Measurements from ENCODE around the gene SEC14L3. TPM values are rescaled to one million over a fixed set of nuclear protein-coding genes. Genes with fewer than 3 reads are reported as not detected.

SEC14L3 gene
- total and polyA plus RNA-seq, 2 donors (not counting 3 experiments of a cell fraction or from before 2014, with no cell fraction given): not detected

GRCh38 chr22:30433773-30434172, 38.0 kb downstream of the SEC14L3 start:
- Histone ChIP-seq H3K79me2 (ENCODE audit: control insufficient read depth, insufficient read depth, low read length) (no peaks in the 10 kb centered on the region), H3K36me3 (ENCODE audit: control insufficient read depth in 2 of 2, extremely low read depth in 1 of 2, insufficient read depth in 2 of 2, low read length in 2 of 2) (peaks cover 0 to 4% of the 10 kb centered on the region in 2 experiments), H3K27ac (ENCODE audit: insufficient read depth, low read depth, low read length) (no peak overlapping the region), H3K4me2 (ENCODE audit: insufficient read depth, low read length) (no peak overlapping the region), H3K9ac (replicated peaks; ENCODE audit: extremely low read depth, insufficient read depth, low read length) (no peak overlapping the region), H2AFZ (ENCODE audit: low read depth, low read length) (no peak overlapping the region), H3K9me3 (replicated peaks; ENCODE audit: control insufficient read depth, insufficient read depth, low read length) (no peaks in the 10 kb centered on the region), H3K9me1 (replicated peaks; ENCODE audit: control insufficient read depth, extremely low read depth, insufficient read depth, low read length) (no peaks in the 10 kb centered on the region), H3K27me3 (ENCODE audit: control insufficient read depth in 2 of 2, insufficient read depth in 2 of 2, low read length in 2 of 2) (no peaks in the 10 kb centered on the region), H3K4me3 (replicated peaks in 1 of 3; ENCODE audit: insufficient read depth in 1 of 3, low read depth in 1 of 3, low read length in 3 of 3) (no peak overlapping the region), H3K4me1 (ENCODE audit: control insufficient read depth, extremely low read depth, insufficient read depth, low read length) (peaks cover 10% of the 10 kb centered on the region), H4K20me1 (replicated peaks; ENCODE audit: control insufficient read depth, extremely low read depth, insufficient read depth, low read length) (no peaks in the 10 kb centered on the region)
- CTCF ChIA-PET: interaction anchor here (1.2 to 1.7 kb wide), 3 partner anchors 8 to 52 kb away, joined by 3 to 4 read pairs (median 3); partner anchors contain the start of gene MTFP1
- DNase-seq (ENCODE audit: low read depth, low spot score): no peak
- TF ChIP-seq POLR2AphosphoS5 (IDR thresholded peaks at IDR 0.05; ENCODE audit: insufficient read depth, low read depth, low read length): no peak
- no peak for TF ChIP-seq GATA2 (IDR thresholded peaks at IDR 0.05; ENCODE audit: insufficient read depth, insufficient read length, low read depth, low read length)
- no peak for TF ChIP-seq CTCF (IDR thresholded peaks at IDR 0.05; ENCODE audit: extremely low read depth in 1 of 2, insufficient read depth in 1 of 2, low read depth in 1 of 2, low read length in 2 of 2)
- intact Hi-C loops (cut with micrococcal nuclease) (no loop called here), dilution Hi-C loops (cut with MboI; ENCODE audit: extremely low pct_ligation_motif_present, low sequenced_read_pairs) (no loop called here)
- no TSS peak for BruUV-seq (replicated peaks)
- POLR2A ChIA-PET: no interaction called here
- FAIRE-seq: no peak

DNA sequence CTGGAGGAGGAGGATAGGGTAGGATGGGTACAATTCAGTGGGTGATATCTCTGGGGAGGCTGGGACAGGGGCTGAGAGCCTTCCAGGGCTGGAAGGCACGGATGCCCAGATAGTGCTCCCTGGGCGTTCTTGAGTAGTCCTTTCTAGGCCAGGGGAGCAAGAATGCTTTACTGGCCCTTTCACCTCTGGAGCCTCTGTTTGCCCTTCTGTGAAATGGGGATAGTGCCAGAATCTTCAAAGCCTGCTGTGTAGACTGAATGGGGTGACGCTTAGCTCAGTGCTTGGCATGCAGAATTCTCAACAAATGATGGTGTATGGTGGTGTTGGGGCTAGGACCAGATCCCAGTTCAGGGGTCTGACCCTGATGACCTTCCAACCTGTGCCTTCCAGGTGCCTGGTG, 38.6 kb downstream of the SEC14L3 start:
- FAIRE-seq (no peak), DNase-seq (ENCODE audit: low read depth, low spot score) (no peak)
- Histone ChIP-seq H3K27me3 (ENCODE audit: control insufficient read depth in 2 of 2, insufficient read depth in 2 of 2, low read length in 2 of 2) (no peaks in the 10 kb centered on the region), H2AFZ (ENCODE audit: low read depth, low read length) (no peak overlapping the region), H3K79me2 (ENCODE audit: control insufficient read depth, insufficient read depth, low read length) (no peaks in the 10 kb centered on the region), H3K27ac (ENCODE audit: insufficient read depth, low read depth, low read length) (no peak overlapping the region), H3K4me3 (replicated peaks in 1 of 3; ENCODE audit: insufficient read depth in 1 of 3, low read depth in 1 of 3, low read length in 3 of 3) (no peak overlapping the region), H3K9me3 (replicated peaks; ENCODE audit: control insufficient read depth, insufficient read depth, low read length) (no peaks in the 10 kb centered on the region), H3K36me3 (ENCODE audit: control insufficient read depth in 2 of 2, extremely low read depth in 1 of 2, insufficient read depth in 2 of 2, low read length in 2 of 2) (peaks cover 0 to 6% of the 10 kb centered on the region in 2 experiments), H4K20me1 (replicated peaks; ENCODE audit: control insufficient read depth, extremely low read depth, insufficient read depth, low read length) (no peaks in the 10 kb centered on the region), H3K9me1 (replicated peaks; ENCODE audit: control insufficient read depth, extremely low read depth, insufficient read depth, low read length) (no peaks in the 10 kb centered on the region), H3K9ac (replicated peaks; ENCODE audit: extremely low read depth, insufficient read depth, low read length) (no peak overlapping the region), H3K4me1 (ENCODE audit: control insufficient read depth, extremely low read depth, insufficient read depth, low read length) (peaks cover 10% of the 10 kb centered on the region), H3K4me2 (ENCODE audit: insufficient read depth, low read length) (no peak overlapping the region)
- TF ChIP-seq FOS (IDR thresholded peaks at IDR 0.05; ENCODE audit: borderline replicate concordance, insufficient read depth, low read length) (no peak), GATA2 (IDR thresholded peaks at IDR 0.05; ENCODE audit: insufficient read depth, insufficient read length, low read depth, low read length) (no peak), POLR2A (IDR thresholded peaks at IDR 0.05; ENCODE audit: low read depth, low read length) (no peak), EZH2 (IDR thresholded peaks at IDR 0.05; ENCODE audit: borderline replicate concordance, low read depth, low read length, severe bottlenecking) (no peak), MAX (IDR thresholded peaks at IDR 0.05; ENCODE audit: insufficient read depth, insufficient read length) (no peak), POLR2AphosphoS5 (IDR thresholded peaks at IDR 0.05; ENCODE audit: insufficient read depth, low read depth, low read length) (no peak), MYC (IDR thresholded peaks at IDR 0.05; ENCODE audit: low read depth, low read length) (no peak), CTCF (IDR thresholded peaks at IDR 0.05; ENCODE audit: extremely low read depth in 1 of 2, insufficient read depth in 1 of 2, low read depth in 1 of 2, low read length in 2 of 2) (no peak), JUN (IDR thresholded peaks at IDR 0.05; ENCODE audit: borderline replicate concordance, insufficient read depth, insufficient read length, low read depth) (no peak)
- dilution Hi-C loops (cut with MboI; ENCODE audit: extremely low pct_ligation_motif_present, low sequenced_read_pairs) (no loop called here), intact Hi-C loops (cut with micrococcal nuclease) (no loop called here)
- ChIA-PET POLR2A (no interaction called here), CTCF (interaction anchor here (0.6 to 1.7 kb wide), 3 partner anchors 8 to 807 kb away, joined by 3 to 4 read pairs (median 3); partner anchors contain the start of gene MTFP1)
- BruUV-seq (replicated peaks): no TSS peak
